B cell (primary cell): ENCODE results near the gene FAM114A1.

ENCODE experiments used
- CTCF ChIP-seq: fragments of 200-600 bp; IDR thresholded peaks from one replicate; pipeline ENCODE4 v1.8.0; 2022; ENCODE audit warnings: antibody characterized with exemption, mild to moderate bottlenecking
- EZH2 ChIP-seq: IDR thresholded peaks from 2 replicates; pipeline ENCODE4 v1.6.1; 2012; ENCODE audit warnings: borderline replicate concordance, low read depth, mild to moderate bottlenecking, moderate library complexity, low read length; ENCODE audit not compliant: insufficient read depth, poor library complexity, severe bottlenecking

- TF ChIP-seq CTCF (no peak), EZH2 (no peak)
Measured at GRCh38 chr4:38950159-38950558, 82.6 kb downstream of the FAM114A1 start.
